GM23338 (cell line): Measurements from ENCODE around the gene WDCP. TPM values are rescaled to one million over a fixed set of nuclear protein-coding genes. Genes with fewer than 3 reads are reported as not detected.

Experiments
- ATAC-seq: fragments of 200-7000 bp; cut with Tn5 transposase; 3 replicates; pipeline ENCODE4 v1.9.1; 2020
- DNase-seq: peaks from one replicate; pipeline ENCODE4 v3.0.0-alpha.2; 2015; ENCODE audit warnings: low spot score
- H2AFZ ChIP-seq: fragments of 200-600 bp; sonication (generic); 2 replicates; pipeline ENCODE4 v1.8.0; 2016; ENCODE audit warnings: antibody characterized with exemption, mild to moderate bottlenecking, moderate library complexity
- H3F3A ChIP-seq: fragments of 200-600 bp; sonication (generic); replicated peaks from 2 replicates; pipeline ENCODE4 v1.8.0; 2017; ENCODE audit warnings: antibody characterized with exemption, mixed run types, low read depth
- H3K27ac ChIP-seq: fragments of 200-600 bp; sonication (generic); 2 replicates; pipeline ENCODE4 v1.6.1; 2016; ENCODE audit warnings: low read depth
- H3K27me3 ChIP-seq: fragments of 200-600 bp; sonication (generic); 2 replicates; pipeline ENCODE4 v1.8.0; 2016; ENCODE audit warnings: mild to moderate bottlenecking, mixed run types, moderate library complexity; ENCODE audit not compliant: insufficient read depth
- H3K36me3 ChIP-seq: fragments of 200-600 bp; sonication (generic); 2 replicates; pipeline ENCODE4 v1.8.0; 2016; ENCODE audit warnings: mild to moderate bottlenecking; ENCODE audit not compliant: insufficient read depth
- H3K4me1 ChIP-seq: fragments of 200-600 bp; sonication (generic); 2 replicates; pipeline ENCODE4 v1.8.0; 2016; ENCODE audit warnings: mild to moderate bottlenecking, moderate library complexity; ENCODE audit not compliant: insufficient read depth
- H3K4me2 ChIP-seq: fragments of 200-600 bp; sonication (generic); 2 replicates; pipeline ENCODE4 v1.7.1; 2017; ENCODE audit warnings: mixed run types
- H3K4me3 ChIP-seq: fragments of 200-600 bp; sonication (generic); 2 replicates; pipeline ENCODE4 v1.6.1; 2016; ENCODE audit warnings: mixed run types
- H3K79me2 ChIP-seq: fragments of 200-600 bp; sonication (generic); replicated peaks from 2 replicates; pipeline ENCODE4 v1.8.0; 2017; ENCODE audit warnings: mild to moderate bottlenecking; ENCODE audit not compliant: insufficient read depth
- H3K9me2 ChIP-seq: fragments of 200-600 bp; sonication (generic); 2 replicates; pipeline ENCODE4 v1.8.0; 2017; ENCODE audit not compliant: insufficient read depth
- H4K20me1 ChIP-seq: fragments of 200-600 bp; sonication (generic); replicated peaks from 2 replicates; pipeline ENCODE4 v1.8.0; 2017; ENCODE audit warnings: mild to moderate bottlenecking; ENCODE audit not compliant: insufficient read depth
- H3K27ac Mint-ChIP-seq: 2 replicates; pipeline ENCODE4 v1.8.0; 2020; ENCODE audit warnings: inconsistent platforms, mild to moderate bottlenecking, moderate library complexity, mixed read lengths
- H3K27me3 Mint-ChIP-seq: 3 replicates; pipeline ENCODE4 v1.8.0; 2022; ENCODE audit warnings: low read depth, mild to moderate bottlenecking, moderate library complexity, mixed read lengths, inconsistent platforms; ENCODE audit not compliant: insufficient read depth, poor library complexity
- H3K36me3 Mint-ChIP-seq: 3 replicates; pipeline ENCODE4 v1.8.0; 2021; ENCODE audit warnings: low read depth, mild to moderate bottlenecking, inconsistent platforms, moderate library complexity, mixed read lengths
- H3K4me1 Mint-ChIP-seq: 3 replicates; pipeline ENCODE4 v1.8.0; 2020; ENCODE audit warnings: mild to moderate bottlenecking, inconsistent platforms, mixed read lengths
- H3K4me3 Mint-ChIP-seq: 3 replicates; pipeline ENCODE4 v1.8.0; 2021; ENCODE audit warnings: moderate library complexity, mild to moderate bottlenecking, inconsistent platforms, mixed read lengths
- H3K9me3 Mint-ChIP-seq: 3 replicates; pipeline ENCODE4 v1.8.0; 2020; ENCODE audit warnings: moderate library complexity, mild to moderate bottlenecking, inconsistent platforms, mixed read lengths
- CREB1 ChIP-seq: fragments of 250-450 bp; sonication (Bioruptor Pico); IDR thresholded peaks from 2 replicates; pipeline ENCODE4 v1.5.0; 2020; ENCODE audit warnings: low read depth, mild to moderate bottlenecking, moderate library complexity
- EZH2 ChIP-seq: fragments of 200-600 bp; sonication (generic); IDR thresholded peaks from one replicate; pipeline ENCODE4 v1.8.0; 2017; ENCODE audit warnings: antibody characterized with exemption, mild to moderate bottlenecking, low read depth; ENCODE audit not compliant: unreplicated experiment
- EZH2phosphoT487 ChIP-seq: fragments of 200-600 bp; sonication (generic); IDR thresholded peaks from one replicate; pipeline ENCODE4 v1.8.1; 2018; ENCODE audit warnings: antibody characterized with exemption; ENCODE audit not compliant: unreplicated experiment
- JUNB ChIP-seq: IDR thresholded peaks from one replicate; pipeline ENCODE4 v1.6.1; 2016; ENCODE audit warnings: antibody characterized with exemption; ENCODE audit not compliant: unreplicated experiment
- NANOG ChIP-seq: IDR thresholded peaks from 2 replicates; pipeline ENCODE4 v1.6.1; 2016; ENCODE audit warnings: antibody characterized with exemption, borderline replicate concordance
- POLR2AphosphoS5 ChIP-seq: IDR thresholded peaks from 2 replicates; pipeline ENCODE4 v1.6.1; 2016; ENCODE audit warnings: antibody characterized with exemption, low read depth
- STAT1 ChIP-seq: IDR thresholded peaks from one replicate; pipeline ENCODE4 v1.6.1; 2016; ENCODE audit warnings: antibody characterized with exemption; ENCODE audit not compliant: unreplicated experiment
- ZNF114 ChIP-seq: fragments of 250-450 bp; sonication (Bioruptor Pico); IDR thresholded peaks from 2 replicates; pipeline ENCODE4 v1.5.0; 2020; ENCODE audit warnings: mild to moderate bottlenecking, moderate library complexity
- ZNF331 ChIP-seq: fragments of 250-450 bp; sonication (Bioruptor Pico); IDR thresholded peaks from 2 replicates; pipeline ENCODE4 v1.5.0; 2020; ENCODE audit warnings: low read depth, mild to moderate bottlenecking, moderate library complexity
- ZNF462 ChIP-seq: fragments of 250-450 bp; sonication (Bioruptor Pico); IDR thresholded peaks from 2 replicates; pipeline ENCODE4 v1.5.0; 2020; ENCODE audit warnings: mild to moderate bottlenecking, moderate library complexity
- polyA plus RNA-seq: library from polyadenylated mRNA; unstranded; fragments of >200 nt; fragmentation: Nextera tagmentation; extraction: Ambion mirVana; gene quantifications from 2 replicates; pipeline ENCODE4 v1.2.1, GENCODE V29; 2016
- total RNA-seq: library from RNA; depleted of rRNA; stranded (reverse); fragments of >200 nt; shearing (Covaris generic); gene quantifications from 2 replicates; pipeline ENCODE4 v1.2.3, GENCODE V29; 2014
- TF ChIP-seq, protein P1 (sequence below): IDR thresholded peaks from 2 replicates; pipeline ENCODE4 v1.6.1; 2016; ENCODE audit warnings: antibody characterized with exemption
- TF ChIP-seq, protein P2 (sequence below): IDR thresholded peaks from one replicate; pipeline ENCODE4 v1.6.1; 2018; ENCODE audit warnings: antibody characterized with exemption; ENCODE audit not compliant: unreplicated experiment
- TF ChIP-seq, protein P3 (sequence below), 2 experiments: fragments of 200-600 bp in 1 of 2; sonication (generic) in 1 of 2; conservative IDR thresholded peaks; 2 replicates each; pipeline versions ENCODE4 v1.5.1 to v1.6.1; 2016 to 2017; ENCODE audit warnings: antibody characterized with exemption in 2 of 2, low read depth in 2 of 2, mild to moderate bottlenecking in 2 of 2, moderate library complexity in 1 of 2

The WDCP gene
- total and polyA plus RNA-seq, 2 experiments from 2014 or later = 10.5 to 28.6 TPM

DNA sequence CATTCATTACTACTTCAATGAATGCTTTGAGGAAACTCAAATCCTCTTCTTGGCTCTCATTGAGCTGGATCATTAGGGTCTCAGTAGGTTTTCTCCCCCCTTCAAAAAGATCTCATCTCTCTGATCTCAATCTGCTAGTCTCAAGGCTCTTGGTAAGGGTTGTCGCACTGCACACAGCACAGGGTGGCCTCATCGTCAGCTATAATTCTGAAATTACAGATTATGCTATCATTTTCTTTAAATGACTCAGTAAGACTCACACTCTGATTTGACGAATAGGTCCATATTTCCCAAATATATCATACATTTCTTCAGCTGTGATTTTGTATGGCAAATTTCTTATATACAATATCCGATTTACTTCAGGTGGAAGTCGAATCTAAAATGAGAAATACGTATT is 26.6 kb upstream of the WDCP start (continued):
- TF ChIP-seq, protein P1, sequence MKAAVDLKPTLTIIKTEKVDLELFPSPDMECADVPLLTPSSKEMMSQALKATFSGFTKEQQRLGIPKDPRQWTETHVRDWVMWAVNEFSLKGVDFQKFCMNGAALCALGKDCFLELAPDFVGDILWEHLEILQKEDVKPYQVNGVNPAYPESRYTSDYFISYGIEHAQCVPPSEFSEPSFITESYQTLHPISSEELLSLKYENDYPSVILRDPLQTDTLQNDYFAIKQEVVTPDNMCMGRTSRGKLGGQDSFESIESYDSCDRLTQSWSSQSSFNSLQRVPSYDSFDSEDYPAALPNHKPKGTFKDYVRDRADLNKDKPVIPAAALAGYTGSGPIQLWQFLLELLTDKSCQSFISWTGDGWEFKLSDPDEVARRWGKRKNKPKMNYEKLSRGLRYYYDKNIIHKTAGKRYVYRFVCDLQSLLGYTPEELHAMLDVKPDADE = no peak
- TF ChIP-seq ZNF331 (CRISPR knock-in tag) = no peak
- no peak for TF ChIP-seq STAT1

- DNase-seq = no peak
- Histone ChIP-seq H3K36me3 (peaks cover 28% of the 10 kb centered on the region), H3K4me1 (peaks cover 16% of the 10 kb centered on the region; the same call in 1 of the 2 replicates), H2AFZ (no peak overlapping the region), H4K20me1 (peaks cover 3% of the 10 kb centered on the region; the same call in 1 of the 2 replicates), H3K27me3 (no peaks in the 10 kb centered on the region), H3K9me2 (no peaks in the 10 kb centered on the region), H3K27ac (no peak overlapping the region), H3F3A (peaks cover 19% of the 10 kb centered on the region), H3K4me3 (no peak overlapping the region), H3K4me2 (no peak overlapping the region), H3K79me2 (peaks cover 55% of the 10 kb centered on the region)
- H3K4me3 Mint-ChIP-seq = no peak overlapping the region
- peaks cover 3% of the 10 kb centered on the region for H3K27me3 Mint-ChIP-seq
- peaks cover 9% of the 10 kb centered on the region for H3K4me1 Mint-ChIP-seq
- peaks cover 41% of the 10 kb centered on the region for H3K36me3 Mint-ChIP-seq
- H3K27ac Mint-ChIP-seq = no peak overlapping the region
- no peaks in the 10 kb centered on the region for H3K9me3 Mint-ChIP-seq
- no peak for ATAC-seq
- no peak for TF ChIP-seq STAT1
- no peak for TF ChIP-seq ZNF462 (CRISPR knock-in tag)
- TF ChIP-seq, protein P2, sequence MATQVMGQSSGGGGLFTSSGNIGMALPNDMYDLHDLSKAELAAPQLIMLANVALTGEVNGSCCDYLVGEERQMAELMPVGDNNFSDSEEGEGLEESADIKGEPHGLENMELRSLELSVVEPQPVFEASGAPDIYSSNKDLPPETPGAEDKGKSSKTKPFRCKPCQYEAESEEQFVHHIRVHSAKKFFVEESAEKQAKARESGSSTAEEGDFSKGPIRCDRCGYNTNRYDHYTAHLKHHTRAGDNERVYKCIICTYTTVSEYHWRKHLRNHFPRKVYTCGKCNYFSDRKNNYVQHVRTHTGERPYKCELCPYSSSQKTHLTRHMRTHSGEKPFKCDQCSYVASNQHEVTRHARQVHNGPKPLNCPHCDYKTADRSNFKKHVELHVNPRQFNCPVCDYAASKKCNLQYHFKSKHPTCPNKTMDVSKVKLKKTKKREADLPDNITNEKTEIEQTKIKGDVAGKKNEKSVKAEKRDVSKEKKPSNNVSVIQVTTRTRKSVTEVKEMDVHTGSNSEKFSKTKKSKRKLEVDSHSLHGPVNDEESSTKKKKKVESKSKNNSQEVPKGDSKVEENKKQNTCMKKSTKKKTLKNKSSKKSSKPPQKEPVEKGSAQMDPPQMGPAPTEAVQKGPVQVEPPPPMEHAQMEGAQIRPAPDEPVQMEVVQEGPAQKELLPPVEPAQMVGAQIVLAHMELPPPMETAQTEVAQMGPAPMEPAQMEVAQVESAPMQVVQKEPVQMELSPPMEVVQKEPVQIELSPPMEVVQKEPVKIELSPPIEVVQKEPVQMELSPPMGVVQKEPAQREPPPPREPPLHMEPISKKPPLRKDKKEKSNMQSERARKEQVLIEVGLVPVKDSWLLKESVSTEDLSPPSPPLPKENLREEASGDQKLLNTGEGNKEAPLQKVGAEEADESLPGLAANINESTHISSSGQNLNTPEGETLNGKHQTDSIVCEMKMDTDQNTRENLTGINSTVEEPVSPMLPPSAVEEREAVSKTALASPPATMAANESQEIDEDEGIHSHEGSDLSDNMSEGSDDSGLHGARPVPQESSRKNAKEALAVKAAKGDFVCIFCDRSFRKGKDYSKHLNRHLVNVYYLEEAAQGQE = no peak
- no peak for TF ChIP-seq POLR2AphosphoS5
- TF ChIP-seq EZH2 = no peak
- TF ChIP-seq ZNF331 (CRISPR knock-in tag) = no peak
- no peak for TF ChIP-seq NANOG
- no peak for TF ChIP-seq JUNB
- TF ChIP-seq EZH2phosphoT487 = no peak
- no peak for TF ChIP-seq CREB1 (CRISPR knock-in tag)
- TF ChIP-seq ZNF114 = no peak
- TF ChIP-seq, protein P3, sequence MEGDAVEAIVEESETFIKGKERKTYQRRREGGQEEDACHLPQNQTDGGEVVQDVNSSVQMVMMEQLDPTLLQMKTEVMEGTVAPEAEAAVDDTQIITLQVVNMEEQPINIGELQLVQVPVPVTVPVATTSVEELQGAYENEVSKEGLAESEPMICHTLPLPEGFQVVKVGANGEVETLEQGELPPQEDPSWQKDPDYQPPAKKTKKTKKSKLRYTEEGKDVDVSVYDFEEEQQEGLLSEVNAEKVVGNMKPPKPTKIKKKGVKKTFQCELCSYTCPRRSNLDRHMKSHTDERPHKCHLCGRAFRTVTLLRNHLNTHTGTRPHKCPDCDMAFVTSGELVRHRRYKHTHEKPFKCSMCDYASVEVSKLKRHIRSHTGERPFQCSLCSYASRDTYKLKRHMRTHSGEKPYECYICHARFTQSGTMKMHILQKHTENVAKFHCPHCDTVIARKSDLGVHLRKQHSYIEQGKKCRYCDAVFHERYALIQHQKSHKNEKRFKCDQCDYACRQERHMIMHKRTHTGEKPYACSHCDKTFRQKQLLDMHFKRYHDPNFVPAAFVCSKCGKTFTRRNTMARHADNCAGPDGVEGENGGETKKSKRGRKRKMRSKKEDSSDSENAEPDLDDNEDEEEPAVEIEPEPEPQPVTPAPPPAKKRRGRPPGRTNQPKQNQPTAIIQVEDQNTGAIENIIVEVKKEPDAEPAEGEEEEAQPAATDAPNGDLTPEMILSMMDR (conservative IDR thresholded peaks at IDR 0.05; ENCODE audit: low read depth in 2 of 2) = no peak
Measured at GRCh38 chr2:24072259-24072658, 25.1 kb upstream of the WDCP start.
